ENCODE measurements around the gene CAP2.

The CAP2 gene

DNA sequence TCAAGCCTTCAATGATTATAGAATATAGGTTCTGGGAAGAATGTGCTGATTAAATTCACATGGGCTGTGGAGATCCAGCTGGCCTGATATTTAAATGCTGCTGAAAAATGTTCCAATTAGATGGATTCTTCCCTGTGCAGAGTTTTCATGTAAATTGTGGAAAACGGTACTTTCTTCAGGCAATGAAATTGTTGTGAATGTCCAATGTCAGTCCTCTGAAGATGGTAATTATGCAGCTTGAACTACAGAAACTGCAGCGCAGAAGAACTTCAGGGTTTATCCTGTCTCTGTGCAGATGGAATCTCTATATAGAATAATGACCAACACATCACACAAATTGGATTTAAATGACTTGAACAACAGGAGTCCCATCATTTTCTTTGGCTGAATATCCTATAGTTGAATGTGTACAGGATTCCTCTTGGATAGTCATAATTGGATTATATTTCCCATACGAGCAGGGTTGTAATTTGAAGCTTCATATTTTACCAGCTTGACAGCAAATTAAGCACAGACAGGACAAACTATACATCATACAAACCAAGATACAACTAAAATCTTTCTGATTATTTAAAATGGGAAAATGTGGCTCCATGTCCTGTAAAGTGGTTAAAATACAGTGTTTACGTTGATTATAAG, 82.3 kb downstream of the CAP2 start:
- DNase-seq (ENCODE audit: low read depth in 2 of 2) = no peak

DNA sequence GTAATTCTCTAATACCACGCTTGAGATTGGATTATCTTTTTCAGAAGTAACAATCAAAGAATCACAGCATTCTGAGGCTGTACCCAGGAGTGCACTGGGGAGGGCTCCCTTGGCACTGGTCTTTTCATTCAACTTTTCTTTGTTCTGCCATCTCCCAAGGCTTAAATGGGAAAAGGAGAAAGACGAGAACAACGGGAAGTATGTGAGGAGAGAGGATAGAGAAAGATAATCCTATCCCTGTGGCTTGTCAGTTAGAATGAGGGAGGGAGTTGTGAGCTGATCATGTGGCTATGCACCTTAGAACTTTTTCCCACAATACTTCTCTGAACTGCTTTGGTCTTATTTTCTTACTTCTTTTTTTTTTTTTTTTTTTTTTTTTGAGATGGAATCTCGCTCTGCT, 83.1 kb downstream of the CAP2 start:
- DNase-seq (ENCODE audit: low read depth in 2 of 2) = no peak

DNA sequence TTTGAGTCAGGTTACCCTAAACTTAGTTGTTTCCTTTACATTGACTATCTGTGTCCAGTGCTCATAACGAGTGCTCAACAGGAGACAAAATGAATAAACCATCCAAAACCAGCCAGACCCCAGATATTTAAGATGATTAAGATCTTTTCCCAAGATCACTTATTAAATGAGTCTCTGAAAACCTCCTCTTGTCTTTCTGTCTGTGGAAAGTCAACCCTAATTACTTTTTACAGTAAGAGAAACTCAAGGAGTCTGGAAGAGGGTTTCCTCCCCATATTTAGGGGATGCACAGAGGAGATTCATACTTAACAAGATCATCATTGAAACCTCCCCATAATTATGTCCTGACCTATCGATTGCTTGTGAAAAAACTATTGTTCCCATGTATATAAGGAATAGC, 84.0 kb downstream of the CAP2 start:
- DNase-seq (ENCODE audit: low read depth in 2 of 2) = no peak

GRCh38 chr6:17478223-17478907, 85.0 kb downstream of the CAP2 start:
- no peak for DNase-seq (ENCODE audit: low read depth in 2 of 2)

DNA sequence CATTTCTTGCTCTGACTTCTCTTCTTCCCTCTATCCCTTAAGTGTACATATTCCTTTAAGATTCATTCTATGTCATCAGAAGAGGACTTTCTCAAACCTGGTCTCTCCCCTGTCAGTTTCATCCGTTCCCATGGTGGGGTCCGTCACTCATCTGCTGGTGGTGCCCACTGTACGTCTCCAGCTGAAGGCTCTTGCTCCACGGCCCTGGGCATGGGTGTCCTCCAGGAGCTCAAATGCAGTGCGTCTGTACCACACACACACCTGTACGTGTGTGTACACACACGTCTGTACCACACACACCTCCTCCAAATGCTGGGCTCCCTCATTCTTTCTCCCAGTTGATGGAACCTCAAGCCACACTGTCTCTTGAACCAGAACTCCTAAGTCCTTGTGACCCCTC, 85.6 kb downstream of the CAP2 start:
- DNase-seq (ENCODE audit: low read depth in 2 of 2) = no peak

GRCh38 chr6:17480476-17480875, 87.1 kb downstream of the CAP2 start:
- DNase-seq (ENCODE audit: low read depth in 2 of 2) = no peak

DNA sequence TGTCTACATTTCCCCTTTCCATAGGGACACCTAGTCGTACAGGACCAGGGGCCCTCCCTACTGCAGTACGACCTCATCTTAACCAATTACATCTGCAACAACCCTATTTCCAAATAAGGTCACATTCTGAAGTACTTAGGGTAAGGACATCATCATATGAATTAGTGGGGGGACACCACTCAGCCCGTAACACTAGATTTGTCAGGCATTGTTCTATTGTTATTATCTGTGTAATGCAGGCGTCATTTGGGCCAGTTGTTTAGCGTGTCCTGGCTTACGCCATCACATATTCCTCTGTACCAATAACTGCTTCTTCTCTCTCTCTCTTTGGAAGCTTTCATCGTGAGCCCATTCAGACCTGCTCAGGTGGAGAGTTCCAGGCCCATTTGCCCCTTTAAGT, 89.3 kb downstream of the CAP2 start:
- no peak for DNase-seq (ENCODE audit: low read depth in 2 of 2)

DNA sequence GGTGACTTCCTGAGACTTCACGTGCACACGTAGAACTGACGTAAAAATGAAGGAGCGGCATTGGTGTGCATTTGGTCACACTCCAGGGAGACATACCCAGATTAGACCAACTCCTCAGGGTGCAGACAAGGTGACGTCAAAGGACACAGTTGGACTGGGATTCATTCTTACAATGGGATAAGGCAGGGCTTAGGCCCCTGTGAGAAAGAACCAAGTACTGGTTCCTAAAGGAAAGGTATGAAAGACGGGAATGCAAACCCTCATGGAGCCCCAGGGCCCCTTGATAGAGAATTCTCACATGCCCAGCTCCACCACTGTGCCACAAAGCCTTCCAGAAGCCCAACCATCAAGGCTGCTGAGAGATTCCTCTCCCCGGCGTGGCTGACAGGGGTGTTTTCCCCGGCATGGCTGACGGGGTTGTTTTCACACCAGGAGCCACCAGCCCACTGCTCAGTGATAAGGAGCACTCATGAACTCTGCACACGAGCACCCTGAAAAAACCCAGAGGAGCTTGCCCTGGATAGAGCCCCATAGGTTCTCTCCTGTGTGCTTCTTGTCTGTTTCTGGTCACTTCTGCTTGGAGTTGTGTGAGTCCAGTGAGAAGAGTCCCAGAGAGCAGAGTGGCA, 90.1 kb downstream of the CAP2 start:
- no peak for DNase-seq (ENCODE audit: low read depth in 2 of 2)

GRCh38 chr6:17484201-17484849, 90.9 kb downstream of the CAP2 start:
- DNase-seq (ENCODE audit: low read depth in 2 of 2) = no peak

DNA sequence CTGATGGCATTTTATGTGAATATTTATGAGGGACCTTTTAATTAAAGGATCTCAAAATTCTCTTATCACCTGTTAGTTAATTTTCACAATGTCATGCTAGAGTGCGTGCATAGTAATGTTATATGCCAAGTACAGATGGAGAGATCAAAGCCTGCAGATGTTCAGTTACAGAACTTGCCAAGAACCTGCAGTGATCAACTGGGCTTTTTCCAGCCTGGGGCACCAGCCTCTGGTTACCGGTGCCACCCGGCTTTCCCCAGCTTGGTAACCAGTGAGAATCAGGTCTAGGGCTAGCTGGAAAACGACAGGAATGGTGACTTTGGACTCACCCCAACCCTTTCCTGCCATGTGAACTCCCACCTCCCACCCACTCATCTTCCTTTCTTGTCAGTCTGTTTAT, 91.8 kb downstream of the CAP2 start:
- no peak for DNase-seq (ENCODE audit: low read depth in 2 of 2)

DNA sequence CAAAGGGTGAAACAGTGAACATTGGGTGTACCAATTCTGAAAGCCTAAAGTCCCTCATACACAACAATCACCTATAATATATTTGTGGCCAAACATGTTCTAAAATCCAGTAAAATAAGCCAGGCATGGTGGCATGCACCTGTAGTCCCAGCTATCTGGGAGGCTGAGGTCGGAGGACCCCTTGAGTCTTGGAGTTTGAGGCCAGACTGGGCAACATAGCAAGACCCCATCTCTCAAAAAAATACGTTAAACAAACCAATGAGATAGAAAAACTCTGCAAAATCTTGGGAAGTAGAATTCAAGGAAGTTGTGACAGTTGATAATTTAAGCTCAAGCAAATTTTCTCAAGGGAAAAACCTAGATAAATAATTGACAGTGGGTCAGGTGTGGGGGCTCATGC, 92.6 kb downstream of the CAP2 start:
- DNase-seq (ENCODE audit: low read depth in 2 of 2) = no peak

DNA sequence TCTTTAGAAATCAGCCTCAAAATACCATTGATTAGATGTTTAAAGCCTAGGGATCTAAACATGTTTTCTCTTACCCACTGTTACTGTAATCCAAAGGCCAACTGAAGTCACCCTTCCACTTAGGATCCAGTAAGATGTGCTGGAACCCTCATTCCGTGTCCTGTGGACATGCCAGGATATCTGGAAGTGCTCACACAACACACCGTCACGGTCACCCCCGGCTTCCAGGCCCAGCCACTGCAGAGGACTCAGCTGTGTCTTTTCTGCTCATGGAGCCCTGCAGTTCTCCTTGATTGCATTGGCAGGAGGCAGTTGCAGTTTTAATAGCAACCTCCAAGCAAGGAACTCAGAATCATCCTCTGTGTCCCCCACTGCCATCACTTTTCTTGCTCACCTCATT, 93.3 kb downstream of the CAP2 start:
- DNase-seq (ENCODE audit: low read depth in 2 of 2) = no peak

GRCh38 chr6:17490724-17491123, 97.3 kb downstream of the CAP2 start:
- no peak for DNase-seq (ENCODE audit: low read depth in 2 of 2)

DNA sequence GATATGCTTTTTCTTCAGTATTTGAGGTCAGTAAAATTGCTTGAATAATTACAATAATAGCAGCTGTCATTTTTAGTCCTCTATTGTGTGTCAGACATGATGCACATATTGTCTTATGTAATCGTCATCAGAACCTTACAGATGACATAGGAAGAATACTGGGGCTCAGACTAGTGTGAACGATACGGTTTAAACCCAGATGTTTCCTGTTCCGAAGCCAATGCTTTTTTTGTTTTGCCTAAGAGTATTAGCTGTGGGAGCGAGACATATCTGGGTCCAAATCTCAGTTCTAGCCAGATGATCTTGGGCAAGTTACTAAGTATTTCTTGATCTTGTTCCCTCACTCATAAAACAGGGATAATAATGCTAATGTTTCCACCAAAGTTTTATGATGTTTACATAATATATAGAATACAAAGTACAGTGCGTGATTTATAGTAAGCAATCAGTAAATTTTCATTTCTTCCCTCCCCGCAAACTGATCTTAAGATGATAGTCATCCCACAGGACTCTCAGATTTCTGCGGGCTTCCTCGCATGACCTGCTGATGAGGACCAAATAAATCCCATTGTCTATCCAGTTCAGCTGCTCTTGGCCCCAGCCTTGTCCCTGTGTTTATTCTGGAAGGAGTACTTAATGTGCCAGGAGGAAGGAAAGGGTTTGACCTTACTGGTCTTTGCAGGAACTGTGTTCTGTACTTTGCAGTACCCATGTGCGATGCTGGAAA, 98.2 kb downstream of the CAP2 start:
- no peak for DNase-seq (ENCODE audit: low read depth in 2 of 2)

- DNase-seq (ENCODE audit: low read depth in 2 of 2) = no peak
Measured at GRCh38 chr6:17492350-17492749, 99.0 kb downstream of the CAP2 start.

- DNase-seq (ENCODE audit: low read depth in 2 of 2) = no peak
Measured at GRCh38 chr6:17493286-17493685, 99.9 kb downstream of the CAP2 start.

- DNase-seq (ENCODE audit: low read depth in 2 of 2) = no peak
Measured at GRCh38 chr6:17494177-17494576, 100.8 kb downstream of the CAP2 start.

GRCh38 chr6:17494919-17495318, 101.5 kb downstream of the CAP2 start:
- no peak for DNase-seq (ENCODE audit: low read depth in 2 of 2)

- no peak for DNase-seq (ENCODE audit: low read depth in 2 of 2)
Measured at GRCh38 chr6:17497535-17498095, 104.2 kb downstream of the CAP2 start.

DNA sequence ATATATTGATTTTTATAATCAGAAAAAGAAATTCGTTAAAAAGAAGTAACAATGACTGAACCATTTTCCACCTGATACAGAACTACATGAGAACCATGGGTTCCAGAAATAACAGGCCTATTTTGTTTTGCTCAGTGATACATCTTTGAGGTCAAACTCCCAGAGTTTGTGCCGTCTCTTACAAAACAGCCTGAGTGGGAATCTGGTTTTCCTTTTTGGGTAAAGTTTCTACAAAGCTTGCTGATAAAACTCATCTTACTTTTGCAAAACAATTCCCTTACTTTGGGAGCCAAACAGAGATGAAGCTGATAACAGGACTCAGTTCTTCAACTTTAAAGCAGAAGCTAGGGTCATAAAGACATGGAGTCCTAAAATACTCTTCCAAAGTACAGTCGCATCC, 108.0 kb downstream of the CAP2 start:
- no peak for DNase-seq (ENCODE audit: low read depth in 2 of 2)

DNA sequence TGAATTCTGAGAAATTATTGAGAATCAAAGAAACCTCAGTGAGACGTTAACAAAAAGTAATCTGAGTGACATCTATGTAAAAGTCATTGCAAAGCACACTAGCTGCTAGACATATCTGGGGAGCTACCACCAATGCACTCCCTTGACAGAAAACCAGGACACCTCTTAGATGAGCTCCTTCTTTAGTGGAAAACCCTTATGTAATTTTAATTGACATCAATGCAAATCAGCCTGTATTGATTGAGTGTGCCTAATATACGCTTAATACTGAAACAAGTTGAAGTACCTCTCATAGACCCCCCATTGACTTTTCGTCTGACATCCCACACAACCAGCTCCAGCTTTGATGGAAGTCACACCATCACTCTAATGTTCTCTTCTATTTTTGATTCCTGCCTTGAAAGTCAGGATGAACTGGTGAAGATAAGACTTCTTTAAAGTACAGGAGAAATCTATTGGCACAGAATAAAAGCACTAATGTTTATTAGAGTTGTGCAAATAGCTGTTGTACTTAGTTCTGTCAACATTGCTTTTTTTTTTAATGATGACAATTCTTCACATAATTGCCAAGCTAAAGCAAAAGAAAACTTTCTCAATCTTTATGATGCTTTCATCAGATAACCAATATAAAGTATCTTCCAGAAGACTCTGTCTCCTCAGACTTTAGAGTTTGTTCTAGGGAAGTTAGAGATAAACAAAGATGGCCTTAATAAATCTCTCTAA, 108.7 kb downstream of the CAP2 start:
- no peak for DNase-seq (ENCODE audit: low read depth in 2 of 2)

Measured in stimulated activated CD4-positive, alpha-beta T cell treated with anti-CD3 and anti-CD28 coated beads, Interleukin-1b, Interleukin-23, amount 100 ng/mL, for 1 hour (primary cell).